HG02852 (cell line): ENCODE measurements around the gene PCF11.

Experiments used
- ATAC-seq: cut with Tn5 transposase; IDR thresholded peaks from one replicate; pipeline ENCODE4 v1.9.1; 2021; ENCODE audit warnings: mild to moderate bottlenecking, moderate library complexity; ENCODE audit not compliant: unreplicated experiment

The PCF11 gene

DNA sequence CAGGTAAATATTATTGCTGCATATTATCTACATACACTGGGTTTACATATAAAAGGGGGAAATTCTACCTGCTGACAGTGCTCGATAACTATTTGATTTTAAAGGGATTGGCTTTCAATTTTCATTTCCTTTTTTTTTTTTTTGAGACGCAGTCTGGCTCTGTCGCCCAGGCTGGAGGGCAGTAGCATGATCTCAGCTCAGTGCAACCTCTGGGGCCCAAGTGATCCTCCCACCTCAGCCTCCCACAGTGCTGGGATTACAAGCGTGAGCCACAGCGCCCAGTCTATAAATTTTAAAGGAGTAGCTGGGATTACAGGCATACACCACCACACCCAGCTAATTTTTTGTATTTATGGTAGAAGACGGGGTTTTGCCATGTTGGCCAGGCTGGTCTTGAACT, 3.2 kb upstream of the PCF11 start:
- ATAC-seq: no peak

- peak; percentile 94 for ATAC-seq
These were observed 561 bp upstream of the PCF11 start for GRCh38 chr11:83156144-83156995.

- no peak for ATAC-seq
These were observed 844 bp downstream of the PCF11 start for GRCh38 chr11:83157594-83158356.

- no peak for ATAC-seq
These were observed 1.4 kb downstream of the PCF11 start for GRCh38 chr11:83158357-83158786.

- no peak for ATAC-seq
These were observed 2.3 kb downstream of the PCF11 start for GRCh38 chr11:83158965-83159901.

DNA sequence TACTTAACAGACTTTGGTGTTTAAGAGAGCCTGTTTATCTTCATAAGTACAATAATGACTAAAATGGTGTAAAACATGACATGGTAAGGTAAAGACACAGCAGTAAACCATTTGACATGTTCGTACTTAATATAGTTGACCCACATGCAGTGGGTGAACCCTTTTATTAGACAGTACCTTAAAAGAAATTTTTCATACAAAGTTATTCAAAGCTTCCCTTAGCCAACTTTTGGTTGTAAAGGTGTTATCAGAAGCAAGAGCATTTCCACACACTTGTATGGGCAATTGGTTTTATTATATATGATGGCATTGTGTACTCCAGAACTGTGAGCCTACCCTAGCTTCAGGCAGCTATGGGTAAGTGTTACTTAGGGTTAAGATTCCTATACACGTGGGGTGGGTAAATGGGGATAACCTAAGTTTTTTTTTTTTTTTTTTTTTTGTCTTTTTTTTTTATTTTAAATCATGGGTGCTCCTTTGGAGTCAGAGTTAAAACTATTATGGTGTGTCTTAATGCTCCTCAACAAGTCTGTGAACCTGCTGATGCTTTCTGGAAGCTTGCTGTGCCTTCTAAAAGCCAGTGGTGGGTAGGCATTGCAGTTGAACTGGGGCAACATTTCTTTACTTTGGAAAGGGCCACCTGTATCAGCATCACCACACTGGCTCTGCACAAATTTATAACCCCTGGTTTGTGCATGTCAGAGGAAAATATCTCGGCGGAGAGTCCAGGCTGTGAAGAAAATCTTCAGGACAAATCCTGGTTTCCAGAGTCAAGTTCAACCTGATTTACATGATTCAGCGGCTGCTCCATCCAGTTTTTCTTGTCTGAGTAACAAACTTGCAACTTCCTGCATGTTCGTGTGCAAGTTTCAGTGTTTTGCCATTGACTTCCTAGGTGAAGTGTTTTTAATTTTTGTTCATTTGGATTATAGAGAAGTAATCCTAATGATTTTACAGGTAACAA, 3.3 kb downstream of the PCF11 start:
- no peak for ATAC-seq

- ATAC-seq: no peak
These were observed 4.8 kb downstream of the PCF11 start for GRCh38 chr11:83161610-83162199.

DNA sequence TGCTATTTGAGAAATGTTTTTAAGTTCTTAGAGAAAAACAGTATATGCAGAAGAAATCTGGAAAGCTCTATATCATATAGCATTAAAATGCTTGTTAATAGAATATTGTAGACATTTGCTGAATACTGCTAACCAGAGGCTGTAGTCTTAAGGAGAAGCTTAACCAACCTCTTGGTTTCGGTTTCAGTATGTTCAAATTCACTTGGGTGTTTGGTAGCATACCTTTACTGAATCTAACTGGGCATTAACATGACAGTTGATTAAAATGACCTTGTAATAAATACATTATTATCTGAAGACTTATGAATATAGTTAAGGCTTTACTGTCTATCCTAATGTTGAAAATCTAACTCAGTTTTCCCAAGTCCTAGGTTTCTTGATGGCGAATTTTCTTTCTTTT, 5.4 kb downstream of the PCF11 start:
- no peak for ATAC-seq

GRCh38 chr11:83166193-83166866, 9.4 kb downstream of the PCF11 start:
- ATAC-seq: no peak

- no peak for ATAC-seq
These were observed 11.8 kb downstream of the PCF11 start for GRCh38 chr11:83168756-83169155.

- ATAC-seq: no peak
These were observed 13.9 kb downstream of the PCF11 start for GRCh38 chr11:83170865-83171264.

DNA sequence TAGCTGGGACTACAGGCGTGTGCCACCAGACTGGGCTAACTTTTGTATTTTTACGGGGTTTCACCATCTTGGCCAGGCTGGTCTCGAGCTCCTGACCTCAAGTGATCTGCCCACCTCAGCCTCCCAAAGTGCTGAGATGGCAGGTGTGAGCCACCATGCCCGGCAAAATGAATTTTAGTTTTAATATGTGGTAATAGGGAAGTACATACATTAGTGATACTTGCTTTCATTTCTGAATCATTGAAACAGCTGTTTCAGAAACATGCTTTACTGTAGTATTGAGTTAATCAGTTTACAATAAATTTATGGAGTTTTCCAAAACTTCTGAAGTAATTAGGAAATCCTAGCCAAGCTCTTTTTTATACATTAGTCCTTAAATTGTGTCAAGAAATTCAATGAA, 15.6 kb downstream of the PCF11 start:
- no peak for ATAC-seq

DNA sequence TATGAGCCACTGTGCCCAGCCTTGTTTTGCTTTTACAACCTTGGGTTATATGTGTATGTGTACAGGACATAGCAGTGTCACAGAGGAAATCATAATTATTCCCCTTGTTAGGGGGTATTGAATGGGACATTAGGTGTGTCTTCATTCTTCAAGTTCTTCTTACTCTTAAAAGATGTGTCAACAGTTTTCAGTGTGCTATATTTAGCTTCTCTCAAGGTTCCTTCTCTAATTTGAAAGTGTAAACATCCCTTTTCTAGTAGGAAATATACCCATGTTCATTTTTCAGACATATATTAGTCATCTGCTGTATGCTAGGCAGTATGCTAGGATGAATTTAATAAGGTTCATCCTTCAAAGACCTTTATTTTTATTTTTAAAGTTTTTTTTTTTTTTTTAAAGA, 17.1 kb downstream of the PCF11 start:
- peak; percentile 58 for ATAC-seq

- ATAC-seq: no peak
These were observed 18.9 kb downstream of the PCF11 start for GRCh38 chr11:83175815-83176214.

GRCh38 chr11:83181815-83182214, 24.9 kb downstream of the PCF11 start:
- no peak for ATAC-seq

DNA sequence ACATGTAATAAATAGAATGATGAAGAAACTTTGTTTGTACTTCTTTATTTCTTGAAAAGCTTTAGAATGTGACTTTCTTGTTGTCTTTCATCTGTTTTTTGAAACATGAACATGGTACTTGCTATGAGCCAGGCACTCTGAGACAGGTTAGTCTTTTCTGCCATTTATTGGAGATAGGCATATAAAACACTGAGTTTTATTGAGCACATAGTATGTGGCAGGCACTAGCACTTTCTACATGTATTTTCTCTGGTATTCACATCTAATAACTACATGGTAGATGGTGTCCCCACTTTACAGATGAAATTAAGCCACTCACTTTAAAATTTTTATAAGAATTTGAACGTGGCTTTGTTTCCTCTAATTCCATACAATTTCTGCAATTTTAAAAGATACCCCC, 28.8 kb downstream of the PCF11 start:
- no peak for ATAC-seq

GRCh38 chr11:83187465-83187864, 30.5 kb downstream of the PCF11 start:
- no peak for ATAC-seq

GRCh38 chr11:83191491-83191890, 34.6 kb downstream of the PCF11 start:
- no peak for ATAC-seq

DNA sequence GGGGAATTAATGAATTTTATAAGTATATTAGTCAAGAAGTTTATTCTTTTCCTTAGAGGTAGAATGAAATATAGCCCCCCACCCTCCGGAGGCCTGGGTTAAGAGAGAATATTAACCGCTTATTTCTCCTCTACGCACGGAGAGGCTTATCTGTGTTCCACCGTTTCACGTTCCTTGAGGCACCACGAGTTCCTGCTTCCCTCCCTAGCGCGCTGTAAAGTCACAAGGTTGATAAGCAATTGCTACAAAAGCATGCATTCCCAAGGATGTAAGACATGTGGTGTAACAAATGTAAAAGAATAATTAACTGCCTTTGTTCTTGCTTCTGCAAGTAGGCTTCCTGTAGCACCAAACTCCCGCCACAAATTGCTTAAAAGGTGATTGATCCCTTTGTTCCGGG, 35.1 kb downstream of the PCF11 start:
- no peak for ATAC-seq
